Lower lobe of right lung (tissue), 2 donors: ENCODE data around the gene PARVA. TPM values are rescaled to one million over a fixed set of nuclear protein-coding genes. Genes with fewer than 3 reads are reported as not detected.

ENCODE experiments used
- ATAC-seq, 2 donors: fragments of 200-7000 bp; cut with Tn5 transposase; one replicate each; pipeline ENCODE4 v1.9.1; 2020 to 2022; ENCODE audit warnings: mild to moderate bottlenecking in 2 of 2, moderate library complexity in 2 of 2
- DNase-seq: peaks from one replicate; pipeline ENCODE4 v3.0.0-alpha.2; 2020
- H3K27ac ChIP-seq: fragments of 200-600 bp; one replicate; pipeline ENCODE4 v1.8.0; 2022
- H3K27me3 ChIP-seq: fragments of 200-600 bp; one replicate; pipeline ENCODE4 v1.8.0; 2022; ENCODE audit warnings: low read depth
- H3K36me3 ChIP-seq: fragments of 200-600 bp; one replicate; pipeline ENCODE4 v1.8.0; 2022; ENCODE audit warnings: mild to moderate bottlenecking
- H3K4me1 ChIP-seq: fragments of 200-600 bp; one replicate; pipeline ENCODE4 v1.8.0; 2022
- H3K4me3 ChIP-seq: fragments of 200-600 bp; one replicate; pipeline ENCODE4 v1.8.0; 2022; ENCODE audit warnings: mild to moderate bottlenecking
- H3K9me3 ChIP-seq: fragments of 200-600 bp; one replicate; pipeline ENCODE4 v1.8.0; 2022
- CTCF ChIP-seq: fragments of 200-600 bp; IDR thresholded peaks from one replicate; pipeline ENCODE4 v1.8.0; 2022; ENCODE audit warnings: antibody characterized with exemption, mild to moderate bottlenecking
- intact Hi-C: fragments of 100-400 bp; cut with DNase I; formaldehyde crosslinking; loops from one replicate; pipeline ENCODE4 v1.11.0; 2022
- total RNA-seq: library from RNA; stranded (reverse); fragmentation: NEBNext Ultra II Directional; extraction: Animal tissue kit (Norgen Biotek cat#: 25700); gene quantifications from one replicate; pipeline ENCODE4 v1.2.1, GENCODE V29; 2021
- donor health status: DM: no; HTN: yes; CAD: no; lungs with severe emphysema.

PARVA gene
- total RNA-seq, 1 donor from 2014 or later: 58.3 TPM

DNA sequence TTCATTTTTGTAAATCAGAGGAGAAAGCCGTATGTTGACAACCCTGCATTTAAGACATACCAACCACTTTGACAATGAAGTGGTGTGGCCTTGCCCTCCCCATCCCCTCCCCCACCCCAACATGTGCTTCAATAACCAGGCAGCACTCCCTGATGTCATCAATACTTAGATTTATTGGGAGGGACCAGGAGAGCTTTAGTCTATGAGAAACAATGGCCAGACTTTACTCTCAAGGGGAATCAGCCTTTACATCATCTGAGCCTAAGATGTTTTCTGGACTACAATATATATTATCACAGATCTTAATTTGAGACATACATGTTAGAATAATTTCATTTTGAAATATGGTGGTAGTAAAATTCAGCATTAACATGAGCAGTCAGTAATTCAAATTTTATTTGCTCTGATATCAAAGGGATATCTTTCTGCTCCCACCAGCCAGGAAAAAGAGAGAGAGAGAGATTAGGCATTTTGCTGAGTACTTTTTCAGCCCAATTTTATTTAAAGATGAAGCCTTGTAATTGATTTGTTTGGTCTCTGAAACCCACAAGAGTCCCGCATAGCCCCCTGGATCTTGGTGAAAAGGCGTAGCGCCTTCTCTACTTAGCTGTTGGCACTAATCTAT, 38.1 kb downstream of the PARVA start:
- Histone ChIP-seq H3K27ac (no peak overlapping the region), H3K27me3 (no peaks in the 10 kb centered on the region), H3K4me1 (peaks cover 30% of the 10 kb centered on the region), H3K9me3 (no peaks in the 10 kb centered on the region), H3K36me3 (no peaks in the 10 kb centered on the region), H3K4me3 (no peak overlapping the region)
- TF ChIP-seq CTCF: no peak
- no peak for DNase-seq
- intact Hi-C loops: no loop called here
- no peak for ATAC-seq

- Histone ChIP-seq H3K27me3 (no peaks in the 10 kb centered on the region), H3K36me3 (no peaks in the 10 kb centered on the region), H3K27ac (no peak overlapping the region), H3K4me3 (no peak overlapping the region), H3K4me1 (peaks cover 30% of the 10 kb centered on the region), H3K9me3 (no peaks in the 10 kb centered on the region)
- ATAC-seq (no peak), DNase-seq (no peak)
- TF ChIP-seq CTCF: no peak
- intact Hi-C loops: no loop called here
Observed at GRCh38 chr11:12416552-12416951, 39.2 kb downstream of the PARVA start.

GRCh38 chr11:12417691-12418611, 40.6 kb downstream of the PARVA start:
- intact Hi-C loops: no loop called here

GRCh38 chr11:12420040-12420439, 42.7 kb downstream of the PARVA start:
- ATAC-seq: no peak
- H3K4me1 ChIP-seq: peaks cover 8% of the 10 kb centered on the region

More at GRCh38 chr11:12417691-12418611, 40.6 kb downstream of the PARVA start:
- no peak overlapping the region for H3K27ac ChIP-seq
- DNase-seq (no peak), ATAC-seq (peak in 1 of 2 donors; percentile 28)
- no peak for TF ChIP-seq CTCF
- peaks cover 20% of the 10 kb centered on the region for H3K4me1 ChIP-seq
- H3K4me3 ChIP-seq: no peak overlapping the region
- no peaks in the 10 kb centered on the region for H3K27me3 ChIP-seq
- H3K36me3 ChIP-seq: no peaks in the 10 kb centered on the region
- no peaks in the 10 kb centered on the region for H3K9me3 ChIP-seq

GRCh38 chr11:12420706-12421105, 43.3 kb downstream of the PARVA start:
- H3K27ac ChIP-seq: no peak overlapping the region

More at GRCh38 chr11:12420040-12420439, 42.7 kb downstream of the PARVA start:
- no peaks in the 10 kb centered on the region for H3K36me3 ChIP-seq
- H3K27ac ChIP-seq: no peak overlapping the region
- no peaks in the 10 kb centered on the region for H3K27me3 ChIP-seq
- TF ChIP-seq CTCF: no peak
- no peaks in the 10 kb centered on the region for H3K9me3 ChIP-seq
- intact Hi-C loops: no loop called here
- DNase-seq: no peak
- no peak overlapping the region for H3K4me3 ChIP-seq

More at GRCh38 chr11:12420706-12421105, 43.3 kb downstream of the PARVA start:
- Histone ChIP-seq H3K27me3 (no peaks in the 10 kb centered on the region), H3K4me1 (peaks cover 8% of the 10 kb centered on the region), H3K9me3 (no peaks in the 10 kb centered on the region), H3K4me3 (no peak overlapping the region), H3K36me3 (no peaks in the 10 kb centered on the region)
- DNase-seq (no peak), ATAC-seq (no peak)
- intact Hi-C loops: no loop called here
- TF ChIP-seq CTCF: no peak
